H1 (cell line): ENCODE measurements around the gene SESN1. TPM values are rescaled to one million over a fixed set of nuclear protein-coding genes. Genes with fewer than 3 reads are reported as not detected.

Source experiments
- CTCF ChIA-PET: fragments of 300-600 bp; sonication (Branson Sonifier 250); formaldehyde crosslinking; loops from one replicate; lab custom pipeline; 2021; ENCODE audit not compliant: partially characterized antibody; lab: Charles Lee
- POLR2A ChIA-PET: fragments of 300-600 bp; sonication (Branson Sonifier 250); formaldehyde crosslinking; loops from one replicate; lab custom pipeline; 2021; ENCODE audit warnings: inconsistent platforms; ENCODE audit not compliant: partially characterized antibody; lab: Charles Lee
- DNase-seq, 2 experiments: peaks; one replicate each; pipeline versions ENCODE4 v3.0.0 to v3.0.0-alpha.2; 2010 to 2022; ENCODE audit warnings: low spot score in 2 of 2, low read depth in 1 of 2, mixed read lengths in 1 of 2
- FAIRE-seq: peaks from 2 replicates; lab custom pipeline; 2011; peaks lifted over from hg19 to GRCh38; lab: Jason Lieb, UNC
- H2AFZ ChIP-seq: 2 replicates; pipeline ENCODE4 v1.8.1; 2012; ENCODE audit warnings: low read length, inconsistent platforms
- H2AK5ac ChIP-seq: 2 replicates; pipeline ENCODE4 v1.6.1; 2013; ENCODE audit warnings: low read depth, low read length
- H2BK120ac ChIP-seq: replicated peaks from 2 replicates; pipeline ENCODE3; 2013; ENCODE audit warnings: low read depth, low read length, inconsistent platforms
- H2BK12ac ChIP-seq: 2 replicates; pipeline ENCODE4 v1.6.1; 2013; ENCODE audit warnings: low read depth, low read length
- H2BK15ac ChIP-seq: 2 replicates; pipeline ENCODE4 v1.6.1; 2013; ENCODE audit warnings: low read length
- H2BK20ac ChIP-seq: 2 replicates; pipeline ENCODE4 v1.6.1; 2013; ENCODE audit warnings: low read length
- H2BK5ac ChIP-seq: 2 replicates; pipeline ENCODE4 v1.6.1; 2013; ENCODE audit warnings: low read depth, low read length
- H3K14ac ChIP-seq: 2 replicates; pipeline ENCODE4 v1.6.1; 2013; ENCODE audit warnings: inconsistent platforms; ENCODE audit not compliant: insufficient read length
- H3K18ac ChIP-seq: 2 replicates; pipeline ENCODE4 v1.6.1; 2013; ENCODE audit warnings: low read length; ENCODE audit errors: extremely low read depth
- H3K23ac ChIP-seq: 2 replicates; pipeline ENCODE4 v1.6.1; 2013; ENCODE audit warnings: inconsistent platforms; ENCODE audit not compliant: insufficient read length
- H3K23me2 ChIP-seq: 2 replicates; pipeline ENCODE4 v1.6.1; 2013; ENCODE audit warnings: low read depth, low read length
- H3K27ac ChIP-seq: 2 replicates; pipeline ENCODE4 v1.6.1; 2011; ENCODE audit warnings: low read depth, low read length, inconsistent platforms
- H3K27me3 ChIP-seq, 4 experiments: replicated peaks in 1 of 4; 1 replicate in 1 of 4; 2 replicates in 3 of 4; pipeline versions ENCODE4 v1.6.1 to v1.8.1; 2011 to 2013; ENCODE audit warnings: low read length in 3 of 4, mild to moderate bottlenecking in 3 of 4, inconsistent platforms in 2 of 4, mixed read lengths in 2 of 4, moderate library complexity in 1 of 4; ENCODE audit not compliant: control insufficient read depth in 3 of 4, insufficient read depth in 3 of 4; ENCODE audit errors: extremely low read depth in 1 of 4
- H3K36me3 ChIP-seq, 4 experiments: 2 replicates each; pipeline versions ENCODE4 v1.6.1 to v1.8.1; 2011 to 2013; ENCODE audit warnings: mild to moderate bottlenecking in 4 of 4, low read length in 3 of 4, moderate library complexity in 2 of 4, control low read depth in 1 of 4, inconsistent platforms in 1 of 4; ENCODE audit not compliant: insufficient read depth in 4 of 4, control insufficient read depth in 2 of 4
- H3K4ac ChIP-seq: replicated peaks from 2 replicates; pipeline ENCODE3; 2013; ENCODE audit warnings: low read length, low read depth, mixed read lengths, inconsistent platforms; ENCODE audit not compliant: insufficient read length
- H3K4me1 ChIP-seq, 4 experiments: replicated peaks in 1 of 4; 1 replicate in 1 of 4; 2 replicates in 3 of 4; pipeline versions ENCODE4 v1.6.1 to v1.8.1; 2011 to 2013; ENCODE audit warnings: low read length in 3 of 4, inconsistent platforms in 2 of 4, mixed read lengths in 1 of 4; ENCODE audit not compliant: insufficient read depth in 4 of 4, control insufficient read depth in 3 of 4
- H3K4me2 ChIP-seq, 2 experiments: 2 replicates each; pipeline versions ENCODE4 v1.6.1 to v1.8.1; 2011 to 2013; ENCODE audit warnings: low read depth in 2 of 2, low read length in 2 of 2, control low read depth in 1 of 2, inconsistent platforms in 1 of 2, mild to moderate bottlenecking in 1 of 2; ENCODE audit not compliant: insufficient read depth in 1 of 2
- H3K4me3 ChIP-seq, 4 experiments: fragments of 200-600, 300-600 bp in 1 of 4; sonication (generic), shearing (Covaris generic), sonication (Bioruptor Twin) in 1 of 4; 2 replicates each; pipeline versions ENCODE4 v1.5.1 to v1.8.1; 2011 to 2016; ENCODE audit warnings: low read length in 4 of 4, low read depth in 3 of 4, control low read depth in 2 of 4, inconsistent platforms in 2 of 4, mild to moderate bottlenecking in 2 of 4, mixed read lengths in 1 of 4, moderate library complexity in 1 of 4; ENCODE audit not compliant: insufficient read depth in 2 of 4; ENCODE audit errors: extremely low read depth in 1 of 4
- H3K56ac ChIP-seq: replicated peaks from 2 replicates; pipeline ENCODE3; 2013; ENCODE audit warnings: low read depth, mild to moderate bottlenecking, mixed read lengths, low read length, inconsistent platforms; ENCODE audit not compliant: insufficient read length
- H3K79me1 ChIP-seq: 2 replicates; pipeline ENCODE4 v1.6.1; 2013; ENCODE audit warnings: low read depth, low read length, control low read depth
- H3K79me2 ChIP-seq, 2 experiments: 2 replicates each; pipeline versions ENCODE4 v1.6.1 to v1.8.1; 2012 to 2013; ENCODE audit warnings: low read length in 2 of 2, mild to moderate bottlenecking in 2 of 2, inconsistent platforms in 1 of 2; ENCODE audit not compliant: insufficient read depth in 2 of 2, control insufficient read depth in 1 of 2
- H3K9ac ChIP-seq, 4 experiments: replicated peaks in 1 of 4; 1 replicate in 1 of 4; 2 replicates in 3 of 4; pipeline versions ENCODE4 v1.6.1 to v1.8.1; 2011 to 2013; ENCODE audit warnings: low read depth in 3 of 4, low read length in 3 of 4, control low read depth in 2 of 4, mild to moderate bottlenecking in 2 of 4, moderate library complexity in 2 of 4, inconsistent platforms in 1 of 4; ENCODE audit errors: extremely low read depth in 1 of 4
- H3K9me3 ChIP-seq, 2 experiments: 2 replicates each; pipeline versions ENCODE4 v1.6.1 to v1.8.1; 2012 to 2013; ENCODE audit warnings: mild to moderate bottlenecking in 2 of 2, moderate library complexity in 2 of 2, control low read depth in 1 of 2, inconsistent platforms in 1 of 2, low read depth in 1 of 2, low read length in 1 of 2, mixed read lengths in 1 of 2; ENCODE audit not compliant: insufficient read depth in 2 of 2
- H4K20me1 ChIP-seq, 2 experiments: replicated peaks in 1 of 2; 2 replicates each; pipeline versions ENCODE3 to v1.8.1; 2011 to 2013; ENCODE audit warnings: inconsistent platforms in 2 of 2, low read length in 2 of 2, mild to moderate bottlenecking in 1 of 2; ENCODE audit not compliant: insufficient read depth in 2 of 2, control insufficient read depth in 1 of 2
- H4K5ac ChIP-seq: 2 replicates; pipeline ENCODE4 v1.6.1; 2013; ENCODE audit warnings: low read length, low read depth, mixed read lengths, inconsistent platforms; ENCODE audit not compliant: insufficient read length
- H4K8ac ChIP-seq: 2 replicates; pipeline ENCODE4 v1.8.0; 2013; ENCODE audit warnings: mild to moderate bottlenecking, moderate library complexity, low read length, inconsistent platforms; ENCODE audit not compliant: insufficient read depth; ENCODE audit errors: extremely low read depth
- H4K91ac ChIP-seq: replicated peaks from 2 replicates; pipeline ENCODE3; 2013; ENCODE audit warnings: low read length, mixed read lengths, inconsistent platforms; ENCODE audit not compliant: insufficient read length
- ASH2L ChIP-seq: fragments of 200-600, 300-600 bp; sonication (generic); IDR thresholded peaks from one replicate; pipeline ENCODE4 v1.7.1; 2017; ENCODE audit warnings: low read length
- BCL11A ChIP-seq, 2 experiments: IDR thresholded peaks; one replicate each; pipeline ENCODE4 v1.6.1; 2011; ENCODE audit warnings: low read depth in 2 of 2, low read length in 2 of 2, mild to moderate bottlenecking in 2 of 2
- CREB1 ChIP-seq: IDR thresholded peaks from 2 replicates; pipeline ENCODE4 v1.6.1; 2012; ENCODE audit warnings: inconsistent platforms
- GTF2F1 ChIP-seq: IDR thresholded peaks from 2 replicates; pipeline ENCODE4 v1.6.1; 2012; ENCODE audit warnings: low read depth, low read length, improper control_type of control experiment, borderline replicate concordance
- HDAC6 ChIP-seq: IDR thresholded peaks from one replicate; pipeline ENCODE4 v1.7.1; 2012; ENCODE audit warnings: low read depth, mild to moderate bottlenecking, inconsistent platforms, low read length, moderate library complexity
- JUN ChIP-seq: IDR thresholded peaks from 2 replicates; pipeline ENCODE4 v1.6.1; 2011; ENCODE audit warnings: low read depth, mild to moderate bottlenecking, improper control_type of control experiment, low read length
- KDM1A ChIP-seq: fragments of 200-600, 300-600 bp; sonication (generic); IDR thresholded peaks from 2 replicates; pipeline ENCODE4 v1.7.1; 2016; ENCODE audit warnings: mild to moderate bottlenecking, low read length, borderline replicate concordance
- POLR2AphosphoS5 ChIP-seq: IDR thresholded peaks from 2 replicates; pipeline ENCODE4 v1.6.1; 2011; ENCODE audit warnings: low read depth, low read length
- RBBP5 ChIP-seq: IDR thresholded peaks from 2 replicates; pipeline ENCODE4 v1.7.1; 2012; ENCODE audit warnings: low read depth, mild to moderate bottlenecking, inconsistent platforms, low read length, moderate library complexity, borderline replicate concordance
- RFX5 ChIP-seq: IDR thresholded peaks from 2 replicates; pipeline ENCODE4 v1.6.1; 2011; ENCODE audit warnings: low read depth, low read length, improper control_type of control experiment, borderline replicate concordance
- RXRA ChIP-seq: IDR thresholded peaks from 2 replicates; pipeline ENCODE4 v1.6.1; 2011; ENCODE audit warnings: low read depth, mild to moderate bottlenecking, low read length, moderate library complexity; ENCODE audit not compliant: insufficient read depth
- SP4 ChIP-seq: IDR thresholded peaks from 2 replicates; pipeline ENCODE4 v1.6.1; 2012; ENCODE audit warnings: low read length, inconsistent platforms
- TAF7 ChIP-seq: optimal IDR thresholded peaks from 2 replicates; pipeline ENCODE3; 2011; ENCODE audit warnings: low read depth, mild to moderate bottlenecking, inconsistent platforms, low read length, moderate library complexity, borderline replicate concordance
- TBP ChIP-seq: IDR thresholded peaks from 2 replicates; pipeline ENCODE4 v1.6.1; 2011; ENCODE audit warnings: low read depth, low read length, improper control_type of control experiment
- WGBS, 2 experiments: shearing (Covaris generic) in 1 of 2; methylation state at CpG; one replicate each; pipeline versions ENCODE4 v1.1.6 to v1.1.7; 2013 to 2015; ENCODE audit warnings: low lambda C conversion rate in 2 of 2, mixed read lengths in 2 of 2, inconsistent platforms in 1 of 2, low coverage in 1 of 2, missing lambda C conversion rate in 1 of 2; ENCODE audit not compliant: insufficient replicate concordance in 2 of 2, insufficient coverage in 1 of 2, insufficient read length in 1 of 2; ENCODE audit errors: extremely low coverage in 1 of 2, missing lambda C conversion rate in 1 of 2; 5-methylcytosine and 5-hydroxymethylcytosine counted together
- polyA plus RNA-seq, 7 experiments: library from polyadenylated mRNA; depleted of rRNA in 3 of 7; stranded (reverse) in 5 of 7; unstranded in 2 of 7; fragments of >200 nt in 5 of 7; fragments of 200-250 nt in 2 of 7; gene quantifications; 1 replicate in 5 of 7; 2 replicates in 1 of 7; 4 replicates in 1 of 7; pipeline versions ENCODE4 v1.2.1 to v1.2.3, GENCODE V29; 2011 to 2013; ENCODE audit warnings: missing spikeins in 2 of 7, mixed read lengths in 2 of 7
- total RNA-seq: library from RNA; stranded (reverse); fragmentation: NEBNext Ultra II Directional; extraction: Animal tissue kit (Norgen Biotek cat#: 25700); gene quantifications from 2 replicates; pipeline ENCODE4 v1.2.1, GENCODE V29; 2021

The SESN1 gene
- total and polyA plus RNA-seq, 2 of the 8 experiments (the other 6 are each of a cell fraction or from before 2014, with no cell fraction given) = 12.8 to 15.6 TPM

DNA sequence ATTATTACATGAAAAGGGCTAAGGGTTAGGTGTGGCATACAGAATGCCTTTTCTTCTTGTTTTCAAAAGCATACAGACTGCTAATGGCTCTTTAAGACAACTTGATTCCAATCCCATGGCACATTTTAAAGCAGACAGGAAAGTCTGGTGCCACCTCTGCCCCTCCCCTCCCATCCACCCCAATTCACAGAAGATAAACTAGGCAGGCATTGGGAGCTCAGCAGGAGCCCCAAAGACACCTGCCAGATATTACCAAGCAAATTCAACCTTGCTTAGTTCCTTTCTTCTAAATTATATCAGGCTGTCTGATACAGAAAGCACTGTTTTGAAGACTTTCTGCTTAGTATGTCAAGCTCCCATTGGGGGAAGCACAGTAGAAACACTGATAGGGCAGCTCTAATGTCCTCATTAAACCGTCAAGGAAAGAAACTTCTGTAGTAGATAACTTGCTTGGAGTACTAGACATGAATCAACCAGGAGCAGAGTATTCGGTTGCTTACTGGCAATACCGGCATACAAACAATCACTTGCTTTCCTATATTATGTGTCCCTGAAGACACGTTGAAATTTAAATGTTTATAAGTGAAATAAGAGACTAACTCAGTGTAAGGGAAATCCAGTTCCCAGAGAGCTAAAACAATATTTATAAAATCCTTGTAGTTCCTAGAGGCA, 13.0 kb downstream of the SESN1 start:
- ChIA-PET POLR2A (interaction anchor here (0.6 to 1.1 kb wide), 2 partner anchors 12 to 953 kb away, joined by 3 read pairs; no protein-coding TSS in a partner anchor), CTCF (interaction anchor here (0.6 to 1.4 kb wide), 9 partner anchors 10 to 362 kb away, joined by 3 to 6 read pairs (median 3); no protein-coding TSS in a partner anchor)
- 90% methylated on average over 4 of the region's 4 CpGs; no CpG with 5 or more reads in 1 of the 2 experiments for WGBS, 2 experiments
- Histone ChIP-seq H3K9ac (no peak overlapping the region), H3K27ac (no peak overlapping the region), H2AFZ (no peak overlapping the region), H4K8ac (no peak overlapping the region; the same call in 1 of the 2 replicates), H3K23ac (no peak overlapping the region), H4K91ac (no peak overlapping the region), H3K79me1 (no peaks in the 10 kb centered on the region), H3K27me3 (no peaks in the 10 kb centered on the region), H3K36me3 (no peaks in the 10 kb centered on the region), H3K4ac (no peak overlapping the region), H2BK20ac (no peak overlapping the region), H3K4me1 (no peaks in the 10 kb centered on the region), H2BK5ac (no peak overlapping the region), H3K9me3 (no peaks in the 10 kb centered on the region), H3K79me2 (no peaks in the 10 kb centered on the region), H3K4me3 (no peak overlapping the region), H2BK120ac (no peak overlapping the region), H3K23me2 (no peaks in the 10 kb centered on the region), H3K18ac (no peak overlapping the region), H2BK12ac (no peak overlapping the region), H3K4me2 (no peak overlapping the region), H2AK5ac (no peak overlapping the region), H3K56ac (no peak overlapping the region), H2BK15ac (no peak overlapping the region), H4K5ac (no peak overlapping the region), H3K14ac (no peak overlapping the region)
- no peak for DNase-seq
- no peak for FAIRE-seq
- TF ChIP-seq RBBP5 (no peak), TBP (no peak), TAF7 (no peak), GTF2F1 (no peak), RXRA (no peak), POLR2AphosphoS5 (no peak), RFX5 (no peak), HDAC6 (no peak), SP4 (no peak), BCL11A (IDR thresholded peaks at IDR 0.05; ENCODE audit: low read depth in 2 of 2, low read length in 2 of 2) (no peak), ASH2L (no peak), KDM1A (no peak), JUN (no peak), CREB1 (no peak)
- TF ChIP-seq, all 59 proteins: peak for 0
- peaks cover 0 to 3% of the 10 kb centered on the region in 2 experiments for H4K20me1 ChIP-seq
